Measurements from ENCODE around the gene G3BP1. TPM values are rescaled to one million over a fixed set of nuclear protein-coding genes. Genes with fewer than 3 reads are reported as not detected.
A peak's percentile ranks its signal among the peaks of the same experiment; 100 is the strongest.

Gene G3BP1
- total and polyA plus RNA-seq, 5 donors, result 25.5 to 121 (median 111) TPM

GRCh38 chr5:151751593-151751992 lies 20.2 kb upstream of the G3BP1 start:
- ATAC-seq, result peak in 1 of 2 donors; percentile 17
- 94% methylated on average over 4 of the region's 4 CpGs for WGBS
- Histone ChIP-seq H3K4me3 (ENCODE audit: low read length) (no peak overlapping the region), H3K9me3 (ENCODE audit: control insufficient read depth, low read length) (no peaks in the 10 kb centered on the region), H3K27me3 (ENCODE audit: control insufficient read depth, insufficient read depth) (no peaks in the 10 kb centered on the region), H3K4me1 (ENCODE audit: control insufficient read depth, insufficient read depth, low read length) (peaks cover 3% of the 10 kb centered on the region), H3K27ac (ENCODE audit: low read length) (no peak overlapping the region)
- DNase-seq, result no peak
- intact Hi-C loops (cut with DNase I), result no loop called here

GRCh38 chr5:151755383-151755782 lies 16.4 kb upstream of the G3BP1 start:
- no peak for ATAC-seq
- no peaks in the 10 kb centered on the region for H3K27me3 ChIP-seq (ENCODE audit: control insufficient read depth, insufficient read depth)
- H3K27ac ChIP-seq (ENCODE audit: low read length), result no peak overlapping the region
- H3K4me3 ChIP-seq (ENCODE audit: low read length), result no peak overlapping the region
- H3K4me1 ChIP-seq (ENCODE audit: control insufficient read depth, insufficient read depth, low read length), result peaks cover 12% of the 10 kb centered on the region
- no peaks in the 10 kb centered on the region for H3K9me3 ChIP-seq (ENCODE audit: control insufficient read depth, low read length)
- 92% methylated on average over 3 of the region's 3 CpGs for WGBS
- no peak for DNase-seq
- intact Hi-C loops (cut with DNase I), result no loop called here

- Histone ChIP-seq H3K4me3 (ENCODE audit: low read length) (peak overlapping the region; percentile 95), H3K27ac (ENCODE audit: low read length) (no peak overlapping the region), H3K27me3 (ENCODE audit: control insufficient read depth, insufficient read depth) (no peaks in the 10 kb centered on the region), H3K4me1 (ENCODE audit: control insufficient read depth, insufficient read depth, low read length) (peaks cover 10% of the 10 kb centered on the region), H3K9me3 (ENCODE audit: control insufficient read depth, low read length) (no peaks in the 10 kb centered on the region)
- ATAC-seq (peak; percentile 7 to 31), DNase-seq (peak in 1 of 3 donors; percentile 37)
- 11% methylated on average over 9 of the region's 9 CpGs for WGBS
- intact Hi-C loops (cut with DNase I), result no loop called here
Measured at GRCh38 chr5:151757233-151758140, 14.3 kb upstream of the G3BP1 start.

GRCh38 chr5:151758141-151758429 lies 13.7 kb upstream of the G3BP1 start:
- Histone ChIP-seq H3K4me3 (ENCODE audit: low read length) (peak overlapping the region; percentile 95), H3K27ac (ENCODE audit: low read length) (peak overlapping the region; percentile 48), H3K4me1 (ENCODE audit: control insufficient read depth, insufficient read depth, low read length) (peaks cover 10% of the 10 kb centered on the region), H3K27me3 (ENCODE audit: control insufficient read depth, insufficient read depth) (no peaks in the 10 kb centered on the region), H3K9me3 (ENCODE audit: control insufficient read depth, low read length) (no peaks in the 10 kb centered on the region)
- ATAC-seq (peak; percentile 59 to 68), DNase-seq (no peak)
- intact Hi-C loops (cut with DNase I), result no loop called here
- 0% methylated on average over 11 of the region's 11 CpGs for WGBS

GRCh38 chr5:151758430-151759241 lies 13.1 kb upstream of the G3BP1 start, which contains the start of gene ATOX1:
Gene ATOX1 (minus strand): TSS chr5:151758631. CDS start chr5:151758551, 80 bp downstream.
- intact Hi-C loops (cut with DNase I), result no loop called here
- DNase-seq (peak; percentile 94 to 97 (median 97)), ATAC-seq (peak; percentile 99)
- Histone ChIP-seq H3K9me3 (ENCODE audit: control insufficient read depth, low read length) (no peaks in the 10 kb centered on the region), H3K27me3 (ENCODE audit: control insufficient read depth, insufficient read depth) (no peaks in the 10 kb centered on the region), H3K4me3 (ENCODE audit: low read length) (peak within 1 kb of the TSS; percentile 95), H3K27ac (ENCODE audit: low read length) (peak within 1 kb of the TSS; percentile 71), H3K4me1 (ENCODE audit: control insufficient read depth, insufficient read depth, low read length) (peaks cover 10% of the 10 kb centered on the region)
- WGBS, result 3% methylated on average over 61 of the region's 61 CpGs

GRCh38 chr5:151764801-151765200 lies 7.0 kb upstream of the G3BP1 start:
- H3K4me3 ChIP-seq (ENCODE audit: low read length), result no peak overlapping the region
- intact Hi-C loops (cut with DNase I), result no loop called here
- H3K27me3 ChIP-seq (ENCODE audit: control insufficient read depth, insufficient read depth), result no peaks in the 10 kb centered on the region
- H3K27ac ChIP-seq (ENCODE audit: low read length), result no peak overlapping the region
- ATAC-seq (no peak), DNase-seq (no peak)
- no peaks in the 10 kb centered on the region for H3K9me3 ChIP-seq (ENCODE audit: control insufficient read depth, low read length)
- H3K4me1 ChIP-seq (ENCODE audit: control insufficient read depth, insufficient read depth, low read length), result no peaks in the 10 kb centered on the region

- Histone ChIP-seq H3K27ac (ENCODE audit: low read length) (no peak overlapping the region), H3K4me1 (ENCODE audit: control insufficient read depth, insufficient read depth, low read length) (no peaks in the 10 kb centered on the region), H3K4me3 (ENCODE audit: low read length) (no peak overlapping the region), H3K27me3 (ENCODE audit: control insufficient read depth, insufficient read depth) (no peaks in the 10 kb centered on the region), H3K9me3 (ENCODE audit: control insufficient read depth, low read length) (no peaks in the 10 kb centered on the region)
- DNase-seq (no peak), ATAC-seq (no peak)
- intact Hi-C loops (cut with DNase I), result no loop called here
Measured at GRCh38 chr5:151766975-151767374, 4.8 kb upstream of the G3BP1 start.

GRCh38 chr5:151770383-151771258 lies 1.1 kb upstream of the G3BP1 start:
- 5% methylated on average over 75 of the region's 75 CpGs for WGBS
- DNase-seq (peak; percentile 87 to 94 (median 93)), ATAC-seq (peak; percentile 57 to 60)
- no peaks in the 10 kb centered on the region for H3K27me3 ChIP-seq (ENCODE audit: control insufficient read depth, insufficient read depth)
- no peaks in the 10 kb centered on the region for H3K9me3 ChIP-seq (ENCODE audit: control insufficient read depth, low read length)
- peak overlapping the region; percentile 98 for H3K27ac ChIP-seq (ENCODE audit: low read length)
- intact Hi-C loops (cut with DNase I), result no loop called here
- H3K4me3 ChIP-seq (ENCODE audit: low read length), result peak overlapping the region; percentile 64
- no peaks in the 10 kb centered on the region for H3K4me1 ChIP-seq (ENCODE audit: control insufficient read depth, insufficient read depth, low read length)

- peaks cover 2% of the 10 kb centered on the region for H3K4me1 ChIP-seq (ENCODE audit: control insufficient read depth, insufficient read depth, low read length)
- H3K9me3 ChIP-seq (ENCODE audit: control insufficient read depth, low read length), result no peaks in the 10 kb centered on the region
- intact Hi-C loops (cut with DNase I), result no loop called here
- peak overlapping the region; percentile 95 for H3K27ac ChIP-seq (ENCODE audit: low read length)
- under 1% methylated on average over 87 of the region's 87 CpGs for WGBS
- H3K4me3 ChIP-seq (ENCODE audit: low read length), result peak overlapping the region; percentile 83
- DNase-seq (peak; percentile 45 to 74 (median 69)), ATAC-seq (no peak)
- no peaks in the 10 kb centered on the region for H3K27me3 ChIP-seq (ENCODE audit: control insufficient read depth, insufficient read depth)
Measured at GRCh38 chr5:151772029-151772845, 483 bp downstream of the G3BP1 start.

Data from right cardiac atrium (tissue), 5 donors.